PC-3 (cell line): Measurements from ENCODE around the gene OSTM1.

Experiments
- EZH2phosphoT487 ChIP-seq: fragments of 300-600 bp; sonication (generic); IDR thresholded peaks from 2 replicates; pipeline ENCODE4 v1.6.1; 2018; ENCODE audit warnings: mild to moderate bottlenecking, antibody characterized with exemption, low read length, borderline replicate concordance
- TF ChIP-seq, protein P1 (sequence below): fragments of 300-600 bp; sonication (generic); conservative IDR thresholded peaks from 2 replicates; pipeline ENCODE4 v1.5.1; 2017; ENCODE audit warnings: antibody characterized with exemption, low read depth, mild to moderate bottlenecking, low read length

GRCh38 chr6:108009894-108010293, 64.6 kb downstream of the OSTM1 start:
- TF ChIP-seq, protein P1, sequence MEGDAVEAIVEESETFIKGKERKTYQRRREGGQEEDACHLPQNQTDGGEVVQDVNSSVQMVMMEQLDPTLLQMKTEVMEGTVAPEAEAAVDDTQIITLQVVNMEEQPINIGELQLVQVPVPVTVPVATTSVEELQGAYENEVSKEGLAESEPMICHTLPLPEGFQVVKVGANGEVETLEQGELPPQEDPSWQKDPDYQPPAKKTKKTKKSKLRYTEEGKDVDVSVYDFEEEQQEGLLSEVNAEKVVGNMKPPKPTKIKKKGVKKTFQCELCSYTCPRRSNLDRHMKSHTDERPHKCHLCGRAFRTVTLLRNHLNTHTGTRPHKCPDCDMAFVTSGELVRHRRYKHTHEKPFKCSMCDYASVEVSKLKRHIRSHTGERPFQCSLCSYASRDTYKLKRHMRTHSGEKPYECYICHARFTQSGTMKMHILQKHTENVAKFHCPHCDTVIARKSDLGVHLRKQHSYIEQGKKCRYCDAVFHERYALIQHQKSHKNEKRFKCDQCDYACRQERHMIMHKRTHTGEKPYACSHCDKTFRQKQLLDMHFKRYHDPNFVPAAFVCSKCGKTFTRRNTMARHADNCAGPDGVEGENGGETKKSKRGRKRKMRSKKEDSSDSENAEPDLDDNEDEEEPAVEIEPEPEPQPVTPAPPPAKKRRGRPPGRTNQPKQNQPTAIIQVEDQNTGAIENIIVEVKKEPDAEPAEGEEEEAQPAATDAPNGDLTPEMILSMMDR, result no peak
- TF ChIP-seq EZH2phosphoT487, result no peak
